Lung (tissue), 13 donors: ENCODE data around the gene HTR3C. TPM values are rescaled to one million over a fixed set of nuclear protein-coding genes. Genes with fewer than 3 reads are reported as not detected.

Experiments used
- ATAC-seq: fragments of 200-7000 bp; cut with Tn5 transposase; one replicate; pipeline ENCODE4 v1.9.1; 2020; ENCODE audit warnings: moderate number of reproducible peaks; ENCODE audit not compliant: insufficient read depth, low FRiP score
- DNase-seq, 3 donors: peaks; one replicate each; pipeline ENCODE4 v3.0.0-alpha.2; 2013 to 2017
- H3K27ac ChIP-seq, 2 donors: one replicate each; pipeline ENCODE4 v1.5.1; 2013; ENCODE audit warnings: mild to moderate bottlenecking in 2 of 2, moderate library complexity in 2 of 2, control low read depth in 1 of 2, inconsistent platforms in 1 of 2, low read depth in 1 of 2, low read length in 1 of 2
- H3K27me3 ChIP-seq, 3 donors: one replicate each; pipeline ENCODE4 v1.5.1; 2013; ENCODE audit warnings: low read length in 2 of 3; ENCODE audit not compliant: control insufficient read depth in 3 of 3, insufficient read depth in 3 of 3
- H3K36me3 ChIP-seq, 4 donors: one replicate each; pipeline ENCODE4 v1.5.1; 2013; ENCODE audit warnings: low read length in 4 of 4, mild to moderate bottlenecking in 1 of 4, moderate library complexity in 1 of 4; ENCODE audit not compliant: control insufficient read depth in 4 of 4, insufficient read depth in 4 of 4
- H3K4me1 ChIP-seq, 5 donors: one replicate each; pipeline ENCODE4 v1.5.1; 2013; ENCODE audit warnings: low read length in 5 of 5, mild to moderate bottlenecking in 2 of 5, moderate library complexity in 1 of 5; ENCODE audit not compliant: control insufficient read depth in 5 of 5, insufficient read depth in 5 of 5
- H3K4me3 ChIP-seq: one replicate; pipeline ENCODE4 v1.5.1; 2013; ENCODE audit warnings: mild to moderate bottlenecking, control low read depth, moderate library complexity
- H3K9ac ChIP-seq, 2 donors: one replicate each; pipeline ENCODE4 v1.5.1; 2013; ENCODE audit warnings: low read length in 2 of 2, control low read depth in 1 of 2; ENCODE audit not compliant: insufficient read depth in 1 of 2
- H3K9me3 ChIP-seq, 4 donors: one replicate each; pipeline ENCODE4 v1.5.1; 2013; ENCODE audit warnings: low read length in 3 of 4, mild to moderate bottlenecking in 1 of 4, moderate library complexity in 1 of 4; ENCODE audit not compliant: control insufficient read depth in 4 of 4, insufficient read depth in 3 of 4
- CTCF ChIP-seq: IDR thresholded peaks from 2 replicates; pipeline ENCODE4 v1.5.1; 2012; ENCODE audit warnings: mild to moderate bottlenecking; ENCODE audit errors: control extremely low read depth, extremely low read depth
- WGBS, 2 donors: extraction: QIAGEN DNeasy Blood & Tissue Kit; methylation state at CpG; one replicate each; pipeline ENCODE4 v1.1.7; 2013; 5-methylcytosine and 5-hydroxymethylcytosine counted together
- polyA plus RNA-seq, 2 donors: library from polyadenylated mRNA; stranded (reverse); fragments of 200-250 nt; gene quantifications; one replicate each; pipeline ENCODE4 v1.2.1, GENCODE V29; 2013
- small RNA-seq: library from RNA; depleted of rRNA; stranded (forward); fragments of <200 nt; gene quantifications from one replicate; pipeline ENCODE3, GENCODE V24; 2014; ENCODE audit warnings: low replicate concordance
- total RNA-seq, 2 donors: library from RNA; depleted of rRNA in 1 of 2; stranded (reverse); fragments of >200 nt in 1 of 2; gene quantifications; one replicate each; pipeline ENCODE4 v1.2.1, GENCODE V29; 2014 to 2021
- donor health status: control.
- donor health status: control.
- donor health status: Bipolar disorder and iron deficiency.
- donor health status: healthy.
- donor health status: DM: yes; HTN: yes; CAD: no.

HTR3C gene
- total and polyA plus RNA-seq, 4 donors = 0.09 to 0.47 (median 0.46) TPM; not detected in 1

GRCh38 chr3:184099806-184100686 is 47.2 kb downstream of the HTR3C start:
- TF ChIP-seq CTCF = no peak
- Histone ChIP-seq H3K4me3 (no peak overlapping the region), H3K27me3 (no peaks in the 10 kb centered on the region), H3K9ac (no peak overlapping the region), H3K27ac (no peak overlapping the region), H3K36me3 (no peaks in the 10 kb centered on the region), H3K4me1 (no peaks in the 10 kb centered on the region), H3K9me3 (no peaks in the 10 kb centered on the region)
- ATAC-seq = no peak
- WGBS, 2 donors = 69 to 74% methylated on average over 24 of the region's 24 CpGs
- DNase-seq = no peak

Small RNAs within 50 kb of the gene (small RNA-seq; reads per million reads assigned to genes)
- gene RF00019 = not detected

Other genes with a start within 250 kb of the HTR3C start
- gene MAP6D1, start 227.5 kb upstream of the HTR3C start, total RNA-seq = 1 to 10 TPM in 1 of 2 donors, under 1 TPM in 1; 0.85 to 1.9 TPM
- 1 to 10 TPM in 1 of 2 donors, under 1 TPM in 1; 0.64 to 1.8 TPM for gene MAP6D1, start 227.5 kb upstream of the HTR3C start, polyA plus RNA-seq
- gene PARL, start 168.2 kb upstream of the HTR3C start, total RNA-seq = 10 to 100 TPM; 30.0 to 64.0 TPM
- 100 to 1,000 TPM in 1 of 2 donors, 10 to 100 TPM in 1; 45.5 to 118 TPM for gene PARL, start 168.2 kb upstream of the HTR3C start, polyA plus RNA-seq
- gene ABCC5, start 35.2 kb upstream of the HTR3C start, total RNA-seq = 10 to 100 TPM; 29.5 to 78.1 TPM
- 10 to 100 TPM; 12.1 to 12.4 TPM for gene ABCC5, start 35.2 kb upstream of the HTR3C start, polyA plus RNA-seq
- gene HTR3D, start 21.3 kb upstream of the HTR3C start, total RNA-seq = not detected
- not detected for gene HTR3D, start 21.3 kb upstream of the HTR3C start, polyA plus RNA-seq
- gene HTR3E, start 44.0 kb downstream of the HTR3C start, total RNA-seq = not detected
- gene HTR3E, start 44.0 kb downstream of the HTR3C start, polyA plus RNA-seq = not detected
- gene EIF2B5, start 82.3 kb downstream of the HTR3C start, total RNA-seq = 10 to 100 TPM; 32.5 to 36.0 TPM
- gene EIF2B5, start 82.3 kb downstream of the HTR3C start, polyA plus RNA-seq = 10 to 100 TPM; 39.7 to 43.2 TPM
- gene DVL3, start 102.3 kb downstream of the HTR3C start, total RNA-seq = 10 to 100 TPM; 51.8 to 73.5 TPM
- gene DVL3, start 102.3 kb downstream of the HTR3C start, polyA plus RNA-seq = 10 to 100 TPM; 37.8 to 39.9 TPM
- 100 to 1,000 TPM; 173 to 333 TPM for gene AP2M1, start 121.8 kb downstream of the HTR3C start, total RNA-seq
- gene AP2M1, start 121.8 kb downstream of the HTR3C start, polyA plus RNA-seq = 100 to 1,000 TPM; 153 to 329 TPM
- gene ABCF3, start 133.2 kb downstream of the HTR3C start, total RNA-seq = 10 to 100 TPM; 44.7 to 81.8 TPM
- gene ABCF3, start 133.2 kb downstream of the HTR3C start, polyA plus RNA-seq = 10 to 100 TPM; 47.5 to 51.4 TPM
- gene VWA5B2, start 176.5 kb downstream of the HTR3C start, total RNA-seq = 1 to 10 TPM; 1.6 to 1.7 TPM
- under 1 TPM; 0.12 to 0.15 TPM for gene VWA5B2, start 176.5 kb downstream of the HTR3C start, polyA plus RNA-seq
- 10 to 100 TPM; 24.7 to 54.8 TPM for gene ALG3, start 195.9 kb downstream of the HTR3C start, total RNA-seq
- 10 to 100 TPM; 32.2 to 68.0 TPM for gene ALG3, start 195.9 kb downstream of the HTR3C start, polyA plus RNA-seq
- 1 to 10 TPM; 2.3 to 4.6 TPM for gene EEF1AKMT4, start 196.6 kb downstream of the HTR3C start, total RNA-seq
- gene EEF1AKMT4, start 196.6 kb downstream of the HTR3C start, polyA plus RNA-seq = 10 to 100 TPM in 1 of 2 donors, 1 to 10 TPM in 1; 5.2 to 12.2 TPM
- under 1 TPM; 0.23 to 0.58 TPM for gene CAMK2N2, start 208.5 kb downstream of the HTR3C start, total RNA-seq
- gene CAMK2N2, start 208.5 kb downstream of the HTR3C start, polyA plus RNA-seq = under 1 TPM; 0.03 to 0.12 TPM
- under 1 TPM in 1 of 2 donors, not detected in 1; 0.15 TPM for gene ECE2, start 223.0 kb downstream of the HTR3C start, total RNA-seq
- not detected for gene ECE2, start 223.0 kb downstream of the HTR3C start, polyA plus RNA-seq
- gene PSMD2, start 246.2 kb downstream of the HTR3C start, total RNA-seq = 100 to 1,000 TPM; 119 to 214 TPM
- 100 to 1,000 TPM in 1 of 2 donors, 10 to 100 TPM in 1; 78.7 to 222 TPM for gene PSMD2, start 246.2 kb downstream of the HTR3C start, polyA plus RNA-seq